Nephron progenitor cell (in vitro differentiated cells): Measurements from ENCODE around the gene SLC39A8.

Experiments
- DNase-seq: peaks from one replicate; pipeline ENCODE4 v3.0.0; 2021
- H3K27ac Mint-ChIP-seq: 2 replicates; pipeline ENCODE4 v1.8.0; 2021; ENCODE audit warnings: mild to moderate bottlenecking, moderate library complexity, mixed read lengths
- H3K27me3 Mint-ChIP-seq: 2 replicates; pipeline ENCODE4 v1.8.0; 2021; ENCODE audit warnings: mild to moderate bottlenecking, low read depth, mixed read lengths; ENCODE audit not compliant: poor library complexity
- H3K36me3 Mint-ChIP-seq: 2 replicates; pipeline ENCODE4 v1.8.0; 2021; ENCODE audit warnings: low read depth, mixed read lengths
- H3K4me1 Mint-ChIP-seq: 2 replicates; pipeline ENCODE4 v1.8.0; 2021; ENCODE audit warnings: mixed read lengths
- H3K4me3 Mint-ChIP-seq: 2 replicates; pipeline ENCODE4 v1.8.0; 2021; ENCODE audit warnings: mild to moderate bottlenecking, moderate library complexity, mixed read lengths
- H3K9me3 Mint-ChIP-seq: 2 replicates; pipeline ENCODE4 v1.8.0; 2021; ENCODE audit warnings: mild to moderate bottlenecking, moderate library complexity, mixed read lengths
- CTCF ChIP-seq: fragments of 200-600 bp; sonication (generic); IDR thresholded peaks from 2 replicates; pipeline ENCODE4 v1.5.0; 2021; ENCODE audit warnings: antibody characterized with exemption

The SLC39A8 gene

GRCh38 chr4:102354671-102355454 lies 9.6 kb upstream of the SLC39A8 start:
- H3K4me1 Mint-ChIP-seq: peaks cover 11% of the 10 kb centered on the region
- DNase-seq: no peak
- no peak for TF ChIP-seq CTCF
- H3K27ac Mint-ChIP-seq: no peak overlapping the region
- H3K36me3 Mint-ChIP-seq: no peaks in the 10 kb centered on the region
- H3K27me3 Mint-ChIP-seq: peaks cover 3% of the 10 kb centered on the region
- no peaks in the 10 kb centered on the region for H3K9me3 Mint-ChIP-seq
- no peak overlapping the region for H3K4me3 Mint-ChIP-seq

- Mint-ChIP-seq H3K4me1 (peaks cover 11% of the 10 kb centered on the region), H3K4me3 (no peak overlapping the region), H3K9me3 (no peaks in the 10 kb centered on the region), H3K27me3 (no peaks in the 10 kb centered on the region), H3K27ac (no peak overlapping the region), H3K36me3 (no peaks in the 10 kb centered on the region)
- DNase-seq: no peak
- no peak for TF ChIP-seq CTCF
Observed at GRCh38 chr4:102352781-102353180, 7.5 kb upstream of the SLC39A8 start.

DNA sequence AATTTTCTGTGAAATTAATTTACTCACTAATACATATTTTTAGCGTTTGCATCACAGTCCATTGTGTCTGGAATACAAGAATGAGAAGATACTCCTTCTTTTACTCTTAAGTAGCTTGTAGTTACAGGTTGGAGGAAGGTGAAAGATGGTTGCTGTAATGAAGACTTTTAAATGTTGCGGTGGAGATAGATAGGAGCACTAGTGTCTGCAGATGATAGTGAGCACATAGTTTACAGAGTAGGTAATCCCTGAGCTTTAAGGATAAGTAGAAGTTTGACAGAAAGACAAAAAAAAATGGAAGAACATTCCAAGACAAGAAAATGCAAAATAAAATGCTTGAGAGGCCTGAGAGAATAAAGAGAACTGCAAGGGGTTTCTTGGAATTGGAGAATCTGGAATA lies 5.4 kb upstream of the SLC39A8 start:
- Mint-ChIP-seq H3K27ac (no peak overlapping the region), H3K4me3 (no peak overlapping the region), H3K9me3 (no peaks in the 10 kb centered on the region), H3K4me1 (peaks cover 20% of the 10 kb centered on the region), H3K27me3 (peaks cover 4% of the 10 kb centered on the region), H3K36me3 (no peaks in the 10 kb centered on the region)
- no peak for TF ChIP-seq CTCF
- no peak for DNase-seq

GRCh38 chr4:102348701-102349100 lies 3.4 kb upstream of the SLC39A8 start:
- no peak overlapping the region for H3K4me3 Mint-ChIP-seq
- no peak for TF ChIP-seq CTCF
- no peaks in the 10 kb centered on the region for H3K9me3 Mint-ChIP-seq
- no peak for DNase-seq
- H3K27ac Mint-ChIP-seq: no peak overlapping the region
- H3K36me3 Mint-ChIP-seq: no peaks in the 10 kb centered on the region
- H3K4me1 Mint-ChIP-seq: peaks cover 21% of the 10 kb centered on the region
- peaks cover 4% of the 10 kb centered on the region for H3K27me3 Mint-ChIP-seq

DNA sequence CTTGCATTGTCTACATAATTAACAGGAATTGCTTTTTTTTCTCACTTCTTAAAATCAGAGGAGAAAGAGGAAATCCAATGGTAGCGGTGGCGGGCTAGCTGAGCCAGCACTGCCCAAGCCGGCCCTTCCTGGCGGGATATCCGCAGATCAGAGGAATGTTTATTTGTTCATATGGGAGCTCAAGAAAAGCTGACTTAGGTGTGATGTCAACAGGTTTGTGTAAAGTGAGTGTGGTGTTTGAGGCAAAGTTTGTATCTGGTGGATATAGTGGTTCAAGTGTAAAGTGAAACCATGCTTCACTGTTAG lies 466 bp upstream of the SLC39A8 start:
- no peak for DNase-seq
- no peak for TF ChIP-seq CTCF
- Mint-ChIP-seq H3K27ac (peak overlapping the region; percentile 38), H3K27me3 (peaks cover 4% of the 10 kb centered on the region), H3K9me3 (no peaks in the 10 kb centered on the region), H3K36me3 (no peaks in the 10 kb centered on the region), H3K4me3 (peak overlapping the region; percentile 91), H3K4me1 (peaks cover 49% of the 10 kb centered on the region)

- Mint-ChIP-seq H3K36me3 (peaks cover 4% of the 10 kb centered on the region), H3K27me3 (peaks cover 4% of the 10 kb centered on the region), H3K27ac (peak overlapping the region; percentile 95), H3K9me3 (no peaks in the 10 kb centered on the region), H3K4me3 (peak overlapping the region; percentile 91), H3K4me1 (peaks cover 52% of the 10 kb centered on the region)
- TF ChIP-seq CTCF: no peak
- peak; percentile 77 for DNase-seq
Observed at GRCh38 chr4:102344520-102344953, 745 bp downstream of the SLC39A8 start.
